A673 (cell line): Measurements from ENCODE around the gene FHL1. TPM values are rescaled to one million over a fixed set of nuclear protein-coding genes. Genes with fewer than 3 reads are reported as not detected.

ENCODE experiments used
- BruUV-seq: library from RNA; stranded (reverse); fragments of 400-500 nt; replicated peaks from 2 replicates; lab custom pipeline; 2021; lab: Mats Ljungman, UMichigan
- CTCF ChIA-PET: fragments of 300-600 bp; sonication (Branson Sonifier 250); formaldehyde crosslinking; loops from one replicate; lab custom pipeline; 2022; ENCODE audit warnings: antibody characterized with exemption; lab: Charles Lee
- POLR2A ChIA-PET: fragments of 300-600 bp; sonication (Branson Sonifier 250); formaldehyde crosslinking; loops from one replicate; lab custom pipeline; 2022; ENCODE audit warnings: antibody characterized with exemption; ENCODE audit not compliant: low non-redundant PET; lab: Charles Lee
- DNase-seq: peaks from one replicate; pipeline ENCODE4 v3.0.0-alpha.2; 2015; ENCODE audit warnings: low spot score
- H3K27ac ChIP-seq: fragments of 200-600 bp; sonication (generic); 2 replicates; pipeline ENCODE4 v1.5.1; 2016; ENCODE audit warnings: mixed run types, low read depth, mild to moderate bottlenecking, mixed read lengths, antibody characterized with exemption, low read length; ENCODE audit not compliant: poor library complexity, severe bottlenecking
- H3K27me3 ChIP-seq: fragments of 200-600 bp; sonication (generic); replicated peaks from 2 replicates; pipeline ENCODE4 v1.6.1; 2017; ENCODE audit warnings: mixed run types, low read depth, mild to moderate bottlenecking, mixed read lengths, antibody characterized with exemption, low read length; ENCODE audit not compliant: insufficient read depth, poor library complexity
- H3K36me3 ChIP-seq: fragments of 200-600 bp; sonication (generic); 2 replicates; pipeline ENCODE4 v1.6.1; 2016; ENCODE audit warnings: mixed run types, mild to moderate bottlenecking, mixed read lengths, antibody characterized with exemption, low read length; ENCODE audit not compliant: insufficient read depth, poor library complexity, severe bottlenecking
- H3K4me1 ChIP-seq: fragments of 200-600 bp; sonication (generic); 2 replicates; pipeline ENCODE4 v1.6.1; 2017; ENCODE audit warnings: mixed run types, mild to moderate bottlenecking, mixed read lengths, antibody characterized with exemption, low read length; ENCODE audit not compliant: insufficient read depth, poor library complexity, severe bottlenecking
- H3K4me3 ChIP-seq: fragments of 200-600 bp; sonication (generic); 2 replicates; pipeline ENCODE4 v1.5.1; 2016; ENCODE audit warnings: low read depth, mixed run types, mild to moderate bottlenecking, mixed read lengths, low read length; ENCODE audit not compliant: poor library complexity, severe bottlenecking
- H3K9me3 ChIP-seq: fragments of 200-600 bp; sonication (generic); 2 replicates; pipeline ENCODE4 v1.6.1; 2016; ENCODE audit warnings: mixed run types, low read depth, mild to moderate bottlenecking, mixed read lengths, antibody characterized with exemption, low read length; ENCODE audit not compliant: poor library complexity, severe bottlenecking
- CTCF ChIP-seq: fragments of 300-800, 200-600 bp; sonication (generic); conservative IDR thresholded peaks from 2 replicates; pipeline ENCODE4 v1.5.1; 2017; ENCODE audit warnings: low read depth, mild to moderate bottlenecking, antibody characterized with exemption, low read length, moderate library complexity, mixed read lengths
- EZH2 ChIP-seq: fragments of 200-600 bp; sonication (generic); IDR thresholded peaks from 2 replicates; pipeline ENCODE4 v1.6.1; 2017; ENCODE audit warnings: borderline replicate concordance, low read depth, mild to moderate bottlenecking, mixed read lengths, antibody characterized with exemption, low read length; ENCODE audit not compliant: poor library complexity, severe bottlenecking
- intact Hi-C: fragments of 100-400 bp; cut with micrococcal nuclease; formaldehyde crosslinking; loops from one replicate; pipeline ENCODE4 v1.10.0; 2022; ENCODE audit not compliant: unreplicated experiment
- total RNA-seq: library from RNA; stranded (reverse); gene quantifications from 2 replicates; pipeline ENCODE4 v1.2.3, GENCODE V29; 2021

FHL1 gene
- total RNA-seq, 1 experiment from 2014 or later = 14.9 TPM

- H3K36me3 ChIP-seq = no peaks in the 10 kb centered on the region
- no peak for DNase-seq
- intact Hi-C loops = no loop called here
- CTCF ChIA-PET = no interaction called here
- no peak overlapping the region for H3K4me3 ChIP-seq
- H3K27me3 ChIP-seq = no peaks in the 10 kb centered on the region
- TF ChIP-seq EZH2 (no peak), CTCF (no peak)
- BruUV-seq = no TSS peak
- POLR2A ChIA-PET = no interaction called here
- no peak overlapping the region for H3K27ac ChIP-seq
- no peaks in the 10 kb centered on the region for H3K4me1 ChIP-seq
- no peaks in the 10 kb centered on the region for H3K9me3 ChIP-seq
These were observed 108.7 kb downstream of the FHL1 start for GRCh38 chrX:136256026-136256425.

- DNase-seq = no peak
- Histone ChIP-seq H3K27ac (no peak overlapping the region), H3K4me1 (no peaks in the 10 kb centered on the region), H3K27me3 (no peaks in the 10 kb centered on the region), H3K4me3 (no peak overlapping the region), H3K36me3 (no peaks in the 10 kb centered on the region), H3K9me3 (no peaks in the 10 kb centered on the region)
- BruUV-seq = no TSS peak
- TF ChIP-seq EZH2 (no peak), CTCF (no peak)
- intact Hi-C loops = no loop called here
- POLR2A ChIA-PET = no interaction called here
- CTCF ChIA-PET = no interaction called here
These were observed 111.6 kb downstream of the FHL1 start for GRCh38 chrX:136258951-136259350.

- Histone ChIP-seq H3K9me3 (no peaks in the 10 kb centered on the region), H3K27me3 (no peaks in the 10 kb centered on the region), H3K4me3 (no peak overlapping the region), H3K4me1 (no peaks in the 10 kb centered on the region), H3K36me3 (no peaks in the 10 kb centered on the region), H3K27ac (no peak overlapping the region)
- POLR2A ChIA-PET = no interaction called here
- no peak for DNase-seq
- TF ChIP-seq CTCF (no peak), EZH2 (no peak)
- BruUV-seq = no TSS peak
- CTCF ChIA-PET = no interaction called here
- intact Hi-C loops = no loop called here
These were observed 112.2 kb downstream of the FHL1 start for GRCh38 chrX:136259543-136259942.
